Measurements from ENCODE around the gene UBC.
"Not testable (repeated sequence)": the region's sequence is repeated elsewhere in the genome, so short reads cannot be mapped to it uniquely, and the experiment has no call there.

- not testable (repeated sequence) for TF ChIP-seq POLR2AphosphoS5, POLR2A (IDR thresholded peaks at IDR 0.05; ENCODE audit: low read depth, low read length)
Measured at GRCh38 chr12:124925782-124926181, 11.3 kb upstream of the UBC start.

Data from GM12891 (cell line).